Measurements from ENCODE around the gene SRRT.

DNA sequence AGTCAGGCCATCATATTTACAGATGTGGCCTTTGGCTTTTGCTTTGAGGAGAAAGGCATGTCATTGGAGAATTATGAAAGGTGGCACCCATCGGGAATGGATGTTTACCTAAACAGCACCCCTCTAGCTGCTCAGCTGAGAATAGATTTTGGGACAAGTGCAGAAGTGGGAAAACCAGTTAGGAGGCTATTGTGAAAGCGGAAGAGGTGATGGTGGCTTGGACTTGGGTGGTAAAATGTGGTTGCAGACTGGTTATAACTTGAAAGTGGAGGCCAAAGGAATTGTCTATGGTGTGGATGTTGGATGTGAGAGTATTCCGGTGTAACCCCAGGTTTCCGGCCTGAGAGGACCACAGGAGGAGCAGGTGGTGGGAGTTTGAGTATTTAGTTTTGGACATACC, 27.5 kb upstream of the SRRT start:
- TF ChIP-seq CTCF (IDR thresholded peaks at IDR 0.05; ENCODE audit: insufficient read depth, low read length) (no peak), POLR2AphosphoS5 (IDR thresholded peaks at IDR 0.05; ENCODE audit: low read depth) (no peak), REST (IDR thresholded peaks at IDR 0.05; ENCODE audit: insufficient replicate concordance, low read depth) (no peak)
